C1 segment of cervical spinal cord (tissue), 14 donors: ENCODE results near the gene ELMO2.

ENCODE experiments used
- DNase-seq, 14 donors: peaks; one replicate each; lab custom pipeline; 2025; lab: John Stamatoyannopoulos, UW

The ELMO2 gene

DNA sequence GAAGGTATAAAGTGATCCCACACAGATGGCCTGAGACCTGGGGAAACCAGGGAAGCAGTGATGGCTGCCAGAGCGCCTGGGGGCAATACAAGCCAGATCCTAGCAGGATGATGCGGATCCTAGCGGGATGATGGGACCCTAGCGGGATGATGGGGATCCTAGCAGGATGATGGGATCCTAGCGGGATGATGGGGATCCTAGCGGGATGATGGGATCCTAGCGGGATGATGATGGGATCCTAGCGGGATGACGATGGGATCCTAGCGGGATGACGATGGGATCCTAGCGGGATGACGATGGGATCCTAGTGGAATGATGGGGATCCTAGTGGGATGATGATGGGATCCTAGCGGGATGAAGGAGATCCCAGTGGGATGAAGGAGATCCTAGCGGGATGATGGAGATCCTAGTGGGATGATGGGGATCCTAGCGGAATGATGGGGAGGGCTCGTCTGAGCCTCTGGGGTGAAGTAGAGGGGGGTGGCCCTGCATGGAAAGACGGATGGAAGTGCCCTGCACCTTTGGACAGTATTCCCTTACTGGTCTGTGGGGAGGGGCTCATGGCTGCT lies 54.0 kb downstream of the ELMO2 start:
- no peak for DNase-seq

DNA sequence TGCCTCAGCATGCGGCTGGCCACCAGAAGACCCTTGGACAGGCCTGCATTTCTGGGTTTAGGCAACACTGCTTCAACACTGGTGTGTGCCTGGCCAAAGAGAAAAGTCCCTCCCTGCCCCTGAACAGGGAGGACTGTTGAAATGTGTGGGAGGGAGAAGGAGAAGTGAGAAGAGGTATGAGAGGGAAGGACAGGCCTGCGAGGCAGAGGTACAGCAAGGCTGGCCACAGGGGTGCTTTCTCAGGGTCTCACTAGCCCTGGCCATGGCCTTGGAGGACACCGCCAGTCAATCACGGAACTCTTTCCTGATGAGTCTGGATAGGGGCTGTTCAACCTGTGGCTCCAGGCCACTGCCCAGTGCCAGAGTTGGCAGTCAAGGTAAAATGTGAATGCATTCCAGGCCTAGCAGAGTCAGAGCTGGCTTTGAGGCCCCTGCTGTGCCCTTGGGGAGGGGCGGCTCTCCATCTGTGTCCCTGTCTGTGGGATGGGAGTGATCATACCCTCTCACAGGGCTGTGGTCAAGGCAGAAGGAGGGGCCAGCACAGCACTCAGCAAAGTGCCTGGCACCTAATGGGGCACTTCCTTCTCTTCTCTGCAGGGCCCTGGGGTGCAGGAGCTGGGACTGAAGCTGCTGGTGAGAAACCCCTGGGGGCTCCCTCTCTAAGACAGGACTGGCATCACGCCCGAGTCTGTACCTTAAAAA lies 54.9 kb downstream of the ELMO2 start:
- peak in 1 of 14 donors; percentile 12 for DNase-seq

DNA sequence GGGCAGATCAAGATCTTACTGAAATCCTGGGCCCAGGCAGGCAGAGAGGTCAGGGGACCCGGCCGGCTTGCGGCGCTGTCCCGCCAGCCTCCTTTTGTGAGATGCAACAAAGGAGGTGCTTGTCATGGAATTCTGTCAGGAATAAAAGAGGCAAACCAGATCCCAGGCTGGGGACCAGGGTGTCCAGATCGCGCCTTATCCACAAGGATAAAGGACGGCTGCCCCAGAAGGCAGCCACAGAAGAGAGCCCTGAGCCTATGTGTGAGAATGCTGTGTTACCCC lies 55.5 kb downstream of the ELMO2 start:
- DNase-seq: peak in 3 of 14 donors; percentile 33 to 45 (median 37)

DNA sequence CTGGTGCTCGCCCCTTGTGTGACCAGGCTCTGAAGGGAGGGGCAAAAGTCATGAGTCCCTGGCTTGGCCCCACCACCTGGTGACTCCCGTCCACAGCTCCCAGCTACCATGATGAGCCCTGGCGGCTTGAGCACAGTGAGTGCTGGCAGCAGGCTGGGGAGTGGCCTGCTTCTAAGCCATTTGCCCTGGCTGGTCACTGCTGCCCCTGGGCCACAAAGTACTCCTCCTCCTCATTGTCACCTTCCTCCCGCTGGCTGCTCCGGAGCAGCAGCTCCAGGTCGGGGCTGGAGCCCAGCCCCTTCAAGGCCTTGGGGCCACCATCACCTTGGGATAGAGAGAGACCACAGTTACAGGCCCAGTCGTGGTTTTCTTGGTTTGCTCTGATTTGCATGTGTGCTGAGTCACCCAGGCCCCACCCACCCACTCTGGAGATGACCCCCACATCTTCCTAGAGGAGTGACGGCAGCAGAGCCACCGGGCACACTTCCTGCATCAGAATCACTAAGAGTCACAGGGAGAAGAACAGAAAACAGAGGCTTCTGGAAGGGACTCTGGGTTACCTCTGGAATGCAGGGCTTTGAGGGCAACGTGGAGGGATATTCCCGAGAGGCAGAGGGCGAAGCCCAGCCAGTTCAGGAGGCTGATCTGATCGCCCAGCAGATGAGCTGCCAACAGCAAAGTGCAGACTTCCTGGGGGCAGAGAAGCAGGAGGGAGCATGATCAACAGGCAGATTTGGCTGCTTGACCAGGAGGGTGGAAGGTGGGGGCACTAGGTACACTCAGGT lies 56.0 kb downstream of the ELMO2 start:
- DNase-seq: peak in 6 of 14 donors; percentile 18 to 64 (median 44)

DNA sequence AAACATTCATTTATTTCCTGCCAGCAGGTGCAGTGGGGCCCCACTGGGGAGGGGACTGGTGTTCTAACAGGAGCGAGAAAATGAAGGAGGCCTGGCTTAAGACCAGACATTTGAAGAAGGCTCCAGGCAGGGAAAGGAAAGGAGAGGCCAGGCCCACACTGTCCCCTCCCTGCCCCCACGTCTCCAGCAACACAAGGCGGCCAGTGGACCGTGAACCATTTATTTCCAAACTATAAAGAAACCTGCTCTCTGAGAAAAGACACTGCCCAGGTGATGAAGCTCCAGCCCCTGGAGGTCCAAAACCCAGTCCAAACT lies 56.7 kb downstream of the ELMO2 start:
- DNase-seq: peak in 1 of 14 donors; percentile 36

DNA sequence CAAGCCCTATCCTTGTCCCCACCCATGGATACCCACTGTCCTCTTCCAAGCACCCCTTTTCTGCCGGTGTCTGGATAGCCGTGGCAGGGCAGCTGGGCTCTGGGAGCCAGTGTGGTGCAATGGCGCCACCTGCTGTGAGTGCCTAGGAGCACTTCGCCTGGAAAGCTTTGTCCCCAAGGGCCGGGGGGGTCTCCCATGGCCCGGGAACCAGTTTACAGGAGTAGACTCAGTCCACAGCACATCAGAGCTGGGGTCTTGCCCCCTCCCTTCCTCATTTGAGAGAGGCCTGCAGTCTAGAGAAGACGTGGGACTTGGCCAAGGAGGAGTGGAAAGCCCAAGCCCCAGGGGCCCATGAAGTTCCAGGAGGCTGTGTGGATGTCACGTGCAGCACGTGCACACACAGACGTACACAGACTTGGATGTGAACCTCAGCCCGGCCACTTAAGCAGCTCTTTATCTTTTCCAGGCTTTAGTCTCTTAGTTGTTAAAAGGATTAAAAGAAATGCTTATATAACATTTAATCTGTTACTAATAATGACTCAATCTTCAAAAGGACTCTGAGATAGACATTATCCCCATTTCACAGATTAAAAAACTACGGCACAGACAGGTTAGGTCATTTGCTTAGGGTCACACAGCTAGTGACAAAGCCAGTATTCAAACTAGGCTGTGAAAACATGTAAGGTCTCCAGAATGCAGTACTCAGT lies 57.2 kb downstream of the ELMO2 start:
- peak in 11 of 14 donors; percentile 15 to 82 (median 48) for DNase-seq

DNA sequence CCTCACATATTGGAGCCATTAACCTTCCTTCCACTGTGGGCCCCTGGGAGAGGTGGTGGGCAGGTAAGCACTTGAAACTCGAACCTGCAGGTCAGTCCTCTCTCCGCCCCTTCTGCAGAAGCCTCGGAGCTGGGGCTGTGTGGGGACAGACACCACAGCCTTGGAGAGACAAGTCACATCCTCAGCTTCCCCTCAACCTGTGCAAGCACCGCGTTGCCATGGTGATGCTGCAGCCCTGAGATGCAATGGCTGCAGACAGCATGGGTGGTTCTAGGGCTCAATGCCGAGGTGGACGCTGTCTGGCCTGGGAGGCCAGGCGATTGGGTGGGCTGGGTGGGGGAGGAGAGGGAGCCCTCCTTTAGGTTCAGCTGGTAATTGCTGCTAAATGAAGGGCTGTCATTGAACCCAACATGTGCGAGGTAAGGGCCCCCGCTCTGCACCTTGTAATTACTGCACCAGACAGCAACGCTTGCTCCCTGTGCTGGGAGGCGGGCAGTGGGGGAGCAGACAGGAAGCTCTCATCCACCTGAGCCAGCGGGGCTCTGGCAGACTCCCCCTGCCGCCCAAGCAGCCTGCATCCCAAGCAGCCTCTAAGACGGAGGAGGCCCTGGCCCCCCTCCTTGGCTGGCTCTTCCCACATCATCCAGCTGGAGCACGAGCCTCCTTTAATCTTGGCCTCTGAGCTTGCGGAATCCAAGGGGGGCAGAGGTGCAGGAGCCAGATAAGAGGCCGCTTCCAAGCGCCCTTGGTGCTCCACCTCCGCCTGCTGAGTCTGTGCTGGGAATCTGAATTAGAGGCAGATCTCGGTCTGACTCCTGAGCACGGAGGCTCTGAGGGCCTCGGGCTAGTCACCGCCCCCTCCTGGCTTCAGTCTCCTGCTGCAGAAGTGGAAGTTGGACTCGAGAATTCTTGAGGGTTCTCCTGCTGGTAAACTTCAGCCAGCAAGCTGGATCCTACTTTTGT lies 58.3 kb downstream of the ELMO2 start:
- peak in 2 of 14 donors; percentile 40 to 81 for DNase-seq

DNA sequence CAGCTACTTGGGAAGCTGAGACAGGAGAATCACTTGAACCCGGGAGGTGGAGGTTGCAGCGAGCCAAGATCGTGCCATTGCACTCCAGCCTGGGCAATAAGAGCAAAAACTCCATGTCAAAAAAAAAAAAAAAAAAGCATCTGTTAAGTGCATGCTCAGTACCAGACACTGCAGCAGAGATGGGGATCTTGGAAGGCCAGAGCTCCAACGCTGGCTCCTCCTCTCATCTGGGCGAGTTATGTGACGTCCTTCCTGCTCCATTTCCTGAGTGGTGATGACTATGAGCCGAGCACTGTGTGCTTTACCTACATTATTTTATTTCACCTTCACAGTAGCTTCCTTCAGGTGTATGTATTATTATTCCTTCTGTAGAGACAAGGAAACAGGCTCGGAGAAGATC lies 59.6 kb downstream of the ELMO2 start:
- DNase-seq: no peak

DNA sequence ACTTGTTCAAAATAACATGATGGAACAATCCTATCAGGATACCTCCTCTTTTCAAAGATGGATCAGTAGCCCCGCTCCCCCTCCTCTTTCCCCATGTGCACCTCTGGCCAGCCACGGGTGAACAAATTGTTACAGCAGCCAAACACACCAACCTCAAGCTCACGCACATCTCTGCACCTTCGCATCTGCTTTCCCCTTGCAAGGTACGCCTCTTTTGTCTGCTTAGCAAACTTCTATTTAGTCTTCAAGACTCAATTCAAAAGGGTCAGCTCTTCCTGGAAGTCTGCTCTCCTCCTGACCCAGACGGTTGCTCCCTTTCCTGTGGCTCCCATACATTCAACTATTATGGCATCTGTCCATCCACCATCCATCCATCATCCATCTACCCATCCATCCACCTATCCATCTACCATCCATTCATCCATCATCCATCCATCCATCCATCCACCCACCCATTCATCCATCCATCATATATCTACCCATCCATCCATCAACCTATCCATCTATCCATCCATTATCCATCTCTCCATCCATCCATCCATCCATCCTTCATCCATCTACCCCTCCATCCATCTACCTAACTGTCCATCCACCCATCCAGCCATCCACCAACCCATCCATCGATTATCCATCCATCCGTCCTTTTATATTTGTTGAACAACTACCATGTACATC lies 61.8 kb downstream of the ELMO2 start:
- no peak for DNase-seq

DNA sequence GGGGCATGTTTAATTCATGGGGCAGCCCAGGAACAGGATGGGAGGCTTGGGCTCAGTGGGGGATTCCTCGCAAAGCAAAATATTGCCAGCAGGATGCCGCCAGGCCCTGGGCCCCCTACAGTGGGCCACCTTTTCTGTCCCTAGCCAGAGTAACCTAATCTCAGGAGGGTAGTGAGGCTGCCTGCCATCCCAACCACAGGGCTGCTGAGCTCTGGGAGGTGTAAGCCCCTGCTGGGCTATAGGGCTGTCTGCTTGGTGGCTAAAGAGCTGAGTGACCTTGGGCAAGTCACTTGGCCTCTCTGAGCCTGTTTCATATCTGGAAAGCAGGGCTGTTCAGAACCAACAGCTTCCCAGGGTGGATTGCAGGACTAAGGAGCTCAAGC lies 62.4 kb downstream of the ELMO2 start:
- DNase-seq: no peak

DNA sequence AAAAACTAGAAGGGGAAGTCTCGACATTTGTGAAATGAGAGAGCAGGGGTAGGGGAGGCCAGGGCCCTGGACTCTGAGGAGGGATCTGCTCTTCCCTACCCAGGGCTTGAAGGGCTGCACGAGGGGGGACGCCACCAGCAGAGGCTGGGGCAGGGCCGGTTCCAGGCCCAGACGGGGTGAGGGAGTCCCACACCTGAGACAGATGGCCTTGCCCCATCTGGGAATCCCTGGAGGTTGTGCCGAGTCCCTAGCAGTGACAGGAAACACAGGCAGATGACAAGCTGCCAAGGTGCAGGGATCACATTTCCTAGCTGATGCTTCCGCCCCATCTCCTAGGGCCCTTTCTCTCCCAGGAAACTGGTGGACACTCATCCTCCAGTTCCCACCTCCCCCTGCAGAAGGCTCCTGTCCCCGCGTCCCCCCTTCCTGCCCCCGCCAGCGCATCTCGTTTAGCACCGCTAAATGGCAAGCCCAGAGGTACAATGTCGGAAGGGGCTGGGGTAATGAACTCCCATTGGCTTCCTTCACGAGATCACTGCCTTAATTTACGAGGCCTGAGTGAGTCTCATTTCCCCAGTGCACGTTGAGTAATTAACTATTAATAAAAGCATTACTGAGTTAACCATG lies 63.0 kb downstream of the ELMO2 start:
- DNase-seq: peak in 1 of 14 donors; percentile 42

DNA sequence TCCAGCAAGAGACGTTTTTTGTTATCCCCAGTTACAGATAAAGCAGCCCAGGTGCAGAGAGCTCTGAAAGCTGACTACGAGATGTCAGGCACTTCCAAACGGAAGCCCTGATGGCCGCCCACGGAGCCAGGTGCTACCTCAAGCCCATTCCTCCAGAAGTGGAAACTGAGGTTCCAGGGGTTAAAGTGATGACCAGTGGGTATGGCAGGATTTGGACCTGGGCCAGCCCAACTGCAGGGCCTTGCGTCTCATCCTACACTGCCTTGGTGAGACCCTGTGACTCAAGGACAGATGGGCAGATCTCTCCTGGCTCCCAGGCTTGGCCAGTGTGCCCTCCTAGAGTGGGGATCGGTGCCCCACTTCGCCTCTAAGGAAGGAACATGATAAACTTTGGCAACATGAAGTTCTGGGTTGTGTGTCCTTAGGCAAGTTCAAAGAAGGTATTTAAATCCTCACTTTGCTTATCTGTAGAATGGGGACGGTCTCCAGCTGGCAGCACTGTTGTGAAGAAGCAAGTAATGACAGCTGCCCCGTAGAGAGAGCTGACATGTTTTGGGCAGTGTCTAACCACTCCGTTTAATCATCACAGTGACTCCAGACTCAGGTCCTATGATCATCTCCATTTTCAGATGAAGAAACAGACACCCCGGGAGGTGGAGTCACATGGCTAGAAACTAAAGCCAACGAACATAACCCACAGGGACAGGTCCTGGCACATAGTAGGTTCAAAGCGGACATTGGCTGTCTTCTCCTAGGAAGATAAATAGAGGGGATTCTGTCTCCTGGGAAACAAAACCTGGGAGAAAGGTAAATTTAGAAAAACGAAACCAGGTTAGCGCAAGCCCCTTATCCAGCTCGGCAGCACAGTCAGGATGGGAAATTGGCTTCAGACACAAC lies 63.7 kb downstream of the ELMO2 start:
- DNase-seq: no peak

DNA sequence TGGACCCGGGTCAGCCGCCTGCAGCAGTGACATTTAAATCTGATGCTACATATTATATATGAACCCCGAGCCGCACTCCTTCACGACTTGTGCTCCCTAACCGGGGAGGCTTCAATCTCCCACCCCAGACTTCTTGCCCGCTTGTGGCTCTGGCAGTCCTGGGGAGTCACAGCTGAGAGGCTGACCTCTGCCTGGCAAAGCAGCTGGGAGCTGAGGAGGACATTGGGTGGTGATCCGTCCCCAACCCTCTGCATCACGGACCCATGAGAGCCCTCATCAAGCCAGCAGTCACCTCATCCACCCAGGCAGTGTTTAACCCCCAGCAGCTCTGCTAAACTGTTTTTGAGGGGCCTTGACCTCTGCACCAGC lies 64.4 kb downstream of the ELMO2 start:
- no peak for DNase-seq

DNA sequence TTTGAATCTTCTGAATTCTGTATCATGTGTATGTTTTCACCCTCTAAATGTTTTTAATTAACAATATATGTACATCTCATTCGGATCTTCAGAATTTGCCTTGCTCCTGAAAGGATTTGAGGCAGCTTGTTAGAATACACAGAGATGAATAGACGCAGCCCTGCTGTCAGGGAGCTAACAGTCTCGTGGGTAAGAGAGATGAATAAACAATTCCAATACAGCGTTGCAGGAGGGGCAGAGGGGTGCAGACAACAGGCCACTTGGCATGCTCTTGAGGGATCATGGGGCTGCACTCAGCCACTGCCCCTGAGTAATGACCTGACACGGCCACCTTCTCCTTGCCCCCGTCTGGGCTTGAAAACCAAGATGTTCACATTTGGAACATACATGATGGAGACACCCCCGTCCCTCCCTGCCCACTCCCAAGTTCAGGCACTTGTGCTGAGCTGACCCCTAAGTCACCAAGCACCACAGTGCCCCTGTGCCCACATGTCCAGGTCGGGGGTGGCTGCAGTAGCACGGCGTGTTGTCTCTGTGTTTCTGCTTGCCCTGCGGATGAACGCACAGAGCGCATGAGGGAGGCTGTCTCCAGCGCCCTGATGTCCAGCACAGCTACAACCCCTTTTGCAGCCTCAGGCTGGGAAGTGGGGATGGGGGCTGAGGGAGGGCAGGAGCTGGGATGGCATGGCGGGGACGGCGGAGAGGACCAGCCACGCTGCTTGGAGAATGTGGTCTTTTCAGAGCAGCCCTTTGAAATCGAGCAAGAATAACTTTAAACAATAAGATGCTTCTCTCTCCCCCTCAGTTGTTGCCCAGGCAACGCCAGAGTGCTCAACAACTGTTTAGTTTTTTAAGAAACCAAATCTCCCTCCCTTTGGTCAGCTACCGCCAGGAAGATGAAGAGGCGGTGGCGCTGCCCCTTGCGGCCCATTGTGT lies 65.1 kb downstream of the ELMO2 start:
- peak in 1 of 14 donors; percentile 31 for DNase-seq

DNA sequence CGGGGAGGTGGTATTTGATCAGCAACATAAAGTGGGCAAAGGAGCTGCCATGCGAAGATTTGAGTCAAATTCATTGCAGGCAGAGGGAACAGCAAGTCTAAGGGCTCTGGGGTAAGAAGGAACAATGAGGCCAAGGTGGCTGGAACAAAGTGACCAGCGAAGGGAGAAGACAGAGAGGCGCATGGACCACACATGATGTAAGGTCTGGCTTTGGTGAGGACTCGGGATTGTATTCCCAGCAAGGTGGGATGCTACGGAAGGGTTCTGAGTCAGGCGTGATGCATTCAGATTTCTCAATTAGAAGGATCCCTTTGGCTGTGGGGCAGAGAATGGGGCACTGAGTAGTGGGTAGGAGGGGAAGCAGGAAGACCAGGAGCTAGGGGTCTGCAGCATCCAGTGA lies 67.4 kb downstream of the ELMO2 start:
- DNase-seq: no peak

DNA sequence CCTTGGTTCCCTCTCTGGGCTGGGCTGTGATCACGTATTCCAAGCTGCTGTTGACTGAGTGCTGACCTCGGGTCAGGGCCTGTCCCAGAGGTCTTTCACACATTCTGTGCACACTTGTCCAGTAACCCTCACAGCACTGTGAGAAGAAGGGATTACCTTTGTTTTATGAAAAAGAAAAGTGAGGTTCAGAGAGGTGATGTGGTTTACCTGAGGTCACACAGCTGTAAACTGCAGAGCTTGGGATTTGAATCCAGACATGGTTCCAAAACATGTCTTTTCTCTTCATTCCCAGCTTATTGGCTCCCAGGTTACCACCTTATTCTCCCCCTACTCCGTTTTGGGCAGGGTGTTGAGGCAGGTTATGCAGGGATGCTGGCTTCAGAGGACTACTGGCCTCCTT lies 69.7 kb downstream of the ELMO2 start:
- DNase-seq: no peak

DNA sequence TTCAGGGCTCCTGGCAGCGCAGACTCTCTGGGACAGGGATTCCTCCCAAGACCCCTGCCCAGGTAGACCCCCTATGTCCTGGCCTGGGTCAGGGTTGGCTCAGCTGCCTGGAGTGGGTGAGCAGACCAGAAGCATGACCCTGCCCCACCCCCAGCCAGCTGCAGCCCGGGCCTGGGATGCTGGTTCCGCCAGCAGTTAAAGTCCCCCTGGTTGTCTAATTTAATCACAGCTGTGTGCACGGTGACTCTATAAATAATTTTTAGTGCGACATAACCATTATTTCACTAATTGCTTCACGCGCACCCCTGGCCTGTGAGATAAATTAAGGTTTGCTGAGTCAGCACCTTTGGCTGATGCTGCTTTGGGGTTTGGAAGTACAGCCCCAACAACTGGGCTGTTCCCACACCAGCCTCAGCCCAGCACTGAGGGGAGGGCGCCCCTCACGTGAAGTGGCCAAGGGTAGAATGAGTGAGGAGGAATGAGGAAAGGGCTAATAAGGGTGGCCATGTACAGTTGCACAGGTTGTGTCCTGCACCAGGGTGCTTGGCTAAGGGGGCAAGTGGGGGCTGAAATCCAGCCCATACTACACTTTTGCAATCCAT lies 72.0 kb downstream of the ELMO2 start:
- no peak for DNase-seq
